Lower lobe of right lung (tissue), 2 donors: ENCODE measurements around the gene PAPOLA. TPM values are rescaled to one million over a fixed set of nuclear protein-coding genes. Genes with fewer than 3 reads are reported as not detected.

Experiments used
- ATAC-seq, 2 donors: fragments of 200-7000 bp; cut with Tn5 transposase; one replicate each; pipeline ENCODE4 v1.9.1; 2020 to 2022; ENCODE audit warnings: mild to moderate bottlenecking in 2 of 2, moderate library complexity in 2 of 2
- DNase-seq: peaks from one replicate; pipeline ENCODE4 v3.0.0-alpha.2; 2020
- H3K27ac ChIP-seq: fragments of 200-600 bp; one replicate; pipeline ENCODE4 v1.8.0; 2022
- H3K27me3 ChIP-seq: fragments of 200-600 bp; one replicate; pipeline ENCODE4 v1.8.0; 2022; ENCODE audit warnings: low read depth
- H3K36me3 ChIP-seq: fragments of 200-600 bp; one replicate; pipeline ENCODE4 v1.8.0; 2022; ENCODE audit warnings: mild to moderate bottlenecking
- H3K4me1 ChIP-seq: fragments of 200-600 bp; one replicate; pipeline ENCODE4 v1.8.0; 2022
- H3K4me3 ChIP-seq: fragments of 200-600 bp; one replicate; pipeline ENCODE4 v1.8.0; 2022; ENCODE audit warnings: mild to moderate bottlenecking
- H3K9me3 ChIP-seq: fragments of 200-600 bp; one replicate; pipeline ENCODE4 v1.8.0; 2022
- CTCF ChIP-seq: fragments of 200-600 bp; IDR thresholded peaks from one replicate; pipeline ENCODE4 v1.8.0; 2022; ENCODE audit warnings: antibody characterized with exemption, mild to moderate bottlenecking
- intact Hi-C: fragments of 100-400 bp; cut with DNase I; formaldehyde crosslinking; loops from one replicate; pipeline ENCODE4 v1.11.0; 2022
- total RNA-seq: library from RNA; stranded (reverse); fragmentation: NEBNext Ultra II Directional; extraction: Animal tissue kit (Norgen Biotek cat#: 25700); gene quantifications from one replicate; pipeline ENCODE4 v1.2.1, GENCODE V29; 2021
- donor health status: DM: no; HTN: yes; CAD: no; lungs with severe emphysema.

PAPOLA gene
- total RNA-seq, 1 donor from 2014 or later, result 190 TPM

- no peaks in the 10 kb centered on the region for H3K9me3 ChIP-seq
- peaks cover 82% of the 10 kb centered on the region for H3K4me1 ChIP-seq
- H3K27me3 ChIP-seq, result no peaks in the 10 kb centered on the region
- H3K27ac ChIP-seq, result no peak overlapping the region
- ATAC-seq (no peak), DNase-seq (no peak)
- no peaks in the 10 kb centered on the region for H3K36me3 ChIP-seq
- H3K4me3 ChIP-seq, result no peak overlapping the region
- TF ChIP-seq CTCF, result no peak
- intact Hi-C loops, result no loop called here
These were observed 9.5 kb downstream of the PAPOLA start for GRCh38 chr14:96511667-96512066.

GRCh38 chr14:96512122-96512521 is 9.9 kb downstream of the PAPOLA start:
- peaks cover 82% of the 10 kb centered on the region for H3K4me1 ChIP-seq
- no peak for TF ChIP-seq CTCF

GRCh38 chr14:96512602-96513397 is 10.6 kb downstream of the PAPOLA start:
- Histone ChIP-seq H3K4me3 (no peak overlapping the region), H3K27me3 (no peaks in the 10 kb centered on the region), H3K4me1 (peaks cover 79% of the 10 kb centered on the region), H3K36me3 (no peaks in the 10 kb centered on the region), H3K27ac (no peak overlapping the region), H3K9me3 (no peaks in the 10 kb centered on the region)
- peak in 1 of 2 donors; percentile 29 for ATAC-seq
- DNase-seq, result no peak
- no peak for TF ChIP-seq CTCF
- intact Hi-C loops, result no loop called here

More at GRCh38 chr14:96512122-96512521, 9.9 kb downstream of the PAPOLA start:
- H3K36me3 ChIP-seq, result no peaks in the 10 kb centered on the region
- no peaks in the 10 kb centered on the region for H3K9me3 ChIP-seq
- no peak overlapping the region for H3K4me3 ChIP-seq
- H3K27me3 ChIP-seq, result no peaks in the 10 kb centered on the region
- H3K27ac ChIP-seq, result no peak overlapping the region
- ATAC-seq, result no peak
- no peak for DNase-seq
- intact Hi-C loops, result no loop called here

- no peak for TF ChIP-seq CTCF
- no peak for ATAC-seq
- Histone ChIP-seq H3K27me3 (no peaks in the 10 kb centered on the region), H3K27ac (no peak overlapping the region), H3K4me1 (peaks cover 61% of the 10 kb centered on the region), H3K4me3 (no peak overlapping the region), H3K36me3 (no peaks in the 10 kb centered on the region), H3K9me3 (no peaks in the 10 kb centered on the region)
- intact Hi-C loops, result no loop called here
- no peak for DNase-seq
These were observed 12.5 kb downstream of the PAPOLA start for GRCh38 chr14:96514694-96515093.

- no peak for ATAC-seq
- H3K27me3 ChIP-seq, result no peaks in the 10 kb centered on the region
These were observed 13.5 kb downstream of the PAPOLA start for GRCh38 chr14:96515731-96516130.

More at GRCh38 chr14:96515731-96516130, 13.5 kb downstream of the PAPOLA start:
- Histone ChIP-seq H3K9me3 (no peaks in the 10 kb centered on the region), H3K36me3 (peaks cover 7% of the 10 kb centered on the region), H3K4me3 (no peak overlapping the region), H3K4me1 (peaks cover 53% of the 10 kb centered on the region), H3K27ac (no peak overlapping the region)
- no peak for DNase-seq
- TF ChIP-seq CTCF, result no peak
- intact Hi-C loops, result no loop called here
